A549 (cell line): Measurements from ENCODE around the gene GZMH. TPM values are rescaled to one million over a fixed set of nuclear protein-coding genes. Genes with fewer than 3 reads are reported as not detected.
"Not testable (repeated sequence)": the region's sequence is repeated elsewhere in the genome, so short reads cannot be mapped to it uniquely, and the experiment has no call there.

Experiments
- ATAC-seq, 2 experiments: fragments of 200-7000 bp in 1 of 2; fragments of >200 bp in 1 of 2; cut with Nextera tagmentation in 1 of 2; cut with Tn5 transposase in 1 of 2; 3 replicates each; pipeline versions ENCODE4 v1.8.0 to v1.9.1; 2018 to 2020; ENCODE audit warnings: mild to moderate bottlenecking in 1 of 2, moderate library complexity in 1 of 2
- CTCF ChIA-PET: fragments of 300-600 bp; sonication (Branson Sonifier 250); formaldehyde crosslinking; extraction: SDS; loops from one replicate; lab custom pipeline; 2021; ENCODE audit warnings: antibody characterized with exemption, inconsistent platforms; lab: Yijun Ruan, JAX
- POLR2A ChIA-PET: fragments of 350-600 bp; formaldehyde crosslinking; extraction: SDS; loops from one replicate; lab custom pipeline; 2021; ENCODE audit warnings: antibody characterized with exemption, inconsistent platforms; lab: Yijun Ruan, JAX
- DNase-seq, 2 experiments: peaks; one replicate each; pipeline versions ENCODE4 v3.0.0 to v3.0.0-alpha.2; 2011 to 2016; ENCODE audit warnings: low read depth in 1 of 2, low spot score in 1 of 2
- FAIRE-seq: peaks from 2 replicates; lab custom pipeline; 2011; peaks lifted over from hg19 to GRCh38; lab: Jason Lieb, UNC
- H3K27ac ChIP-seq, 2 experiments: fragments of >200 bp; sonication (Bioruptor Twin); formaldehyde crosslinking; 3 replicates each; pipeline ENCODE4 v1.5.1; 2016 to 2017
- H3K4me1 ChIP-seq: fragments of >200 bp; sonication (Bioruptor Twin); formaldehyde crosslinking; 3 replicates; pipeline ENCODE4 v1.6.1; 2016
- H3K4me2 ChIP-seq: fragments of >200 bp; sonication (Bioruptor Twin); formaldehyde crosslinking; 3 replicates; pipeline ENCODE4 v1.6.1; 2016
- H3K4me3 ChIP-seq: fragments of >200 bp; sonication (Bioruptor Twin); formaldehyde crosslinking; 3 replicates; pipeline ENCODE4 v1.5.1; 2016
- H3K9me3 ChIP-seq: fragments of >200 bp; sonication (Bioruptor Twin); formaldehyde crosslinking; 3 replicates; pipeline ENCODE4 v1.6.1; 2016
- BCL3 ChIP-seq: fragments of >200 bp; sonication (Bioruptor Twin); formaldehyde crosslinking; IDR thresholded peaks from 3 replicates; pipeline ENCODE4 v1.6.1; 2016
- CBX2 ChIP-seq: fragments of 200-600 bp; sonication (generic); IDR thresholded peaks from 2 replicates; pipeline ENCODE4 v1.6.1; 2016; ENCODE audit warnings: low read depth, mild to moderate bottlenecking, borderline replicate concordance
- CHD2 ChIP-seq: fragments of 150-350 bp; IDR thresholded peaks from 2 replicates; pipeline ENCODE4 v1.6.1; 2014; ENCODE audit warnings: low read length; ENCODE audit not compliant: partially characterized antibody
- E2F6 ChIP-seq: IDR thresholded peaks from 2 replicates; pipeline ENCODE4 v1.6.1; 2012; ENCODE audit warnings: low read depth, borderline replicate concordance
- EP300 ChIP-seq, 2 experiments: fragments of >200 bp; sonication (Bioruptor Twin); formaldehyde crosslinking; IDR thresholded peaks; 2 replicates in 1 of 2; 3 replicates in 1 of 2; pipeline ENCODE4 v1.6.1; 2016 to 2017
- GATA3 ChIP-seq: IDR thresholded peaks from 2 replicates; pipeline ENCODE4 v1.6.1; 2012; ENCODE audit warnings: borderline replicate concordance
- HES2 ChIP-seq: fragments of >200 bp; sonication (Bioruptor Twin); formaldehyde crosslinking; IDR thresholded peaks from 2 replicates; pipeline ENCODE4 v1.6.1; 2016
- HOXB5 ChIP-seq: fragments of 250-450 bp; sonication (Bioruptor Pico); IDR thresholded peaks from 2 replicates; pipeline ENCODE4 v1.5.0; 2020; ENCODE audit warnings: mild to moderate bottlenecking, moderate library complexity
- JUNB ChIP-seq: fragments of >200 bp; sonication (Bioruptor Twin); formaldehyde crosslinking; IDR thresholded peaks from 2 replicates; pipeline ENCODE4 v1.6.1; 2016
- KDM1A ChIP-seq: fragments of 200-600 bp; sonication (generic); IDR thresholded peaks from 2 replicates; pipeline ENCODE4 v1.6.1; 2016; ENCODE audit warnings: low read depth, mild to moderate bottlenecking
- NFE2L2 ChIP-seq: fragments of 150-350 bp; conservative IDR thresholded peaks from 2 replicates; pipeline ENCODE4 v1.6.1; 2014; ENCODE audit warnings: low read length
- RAD21 ChIP-seq, 2 experiments: fragments of >200 bp in 1 of 2; sonication (Bioruptor Twin) in 1 of 2; formaldehyde crosslinking in 1 of 2; IDR thresholded peaks in 1 of 2; conservative IDR thresholded peaks in 1 of 2; 2 replicates in 1 of 2; 3 replicates in 1 of 2; pipeline ENCODE4 v1.6.1; 2012 to 2018; ENCODE audit warnings: inconsistent platforms in 1 of 2
- RCOR1 ChIP-seq: fragments of 150-350 bp; IDR thresholded peaks from 2 replicates; pipeline ENCODE4 v1.6.1; 2014; ENCODE audit warnings: antibody characterized with exemption, low read length, low read depth
- TP53 ChIP-seq: fragments of 250-450 bp; sonication (Bioruptor Pico); IDR thresholded peaks from 2 replicates; pipeline ENCODE4 v1.5.0; 2021; ENCODE audit warnings: mild to moderate bottlenecking, moderate library complexity
- ZNF302 ChIP-seq: fragments of 250-450 bp; sonication (Bioruptor Pico); IDR thresholded peaks from 2 replicates; pipeline ENCODE4 v1.9.0; 2021; ENCODE audit warnings: inconsistent platforms, mild to moderate bottlenecking, moderate library complexity
- ZSCAN20 ChIP-seq: fragments of 250-450 bp; sonication (Bioruptor Pico); IDR thresholded peaks from 2 replicates; pipeline ENCODE4 v1.8.0; 2022; ENCODE audit warnings: mild to moderate bottlenecking, moderate library complexity
- WGBS: methylation state at CpG from one replicate; pipeline ENCODE4 v1.1.6; 2017; ENCODE audit errors: missing lambda C conversion rate; 5-methylcytosine and 5-hydroxymethylcytosine counted together
- polyA plus RNA-seq, 4 experiments: library from polyadenylated mRNA; depleted of rRNA in 3 of 4; stranded (reverse); fragments of >200 nt; fragmentation: RNase III in 1 of 4; extraction: RNeasy Plus Mini Kit Qiagen cat#74134 plus additional on column Dnase treatment in 1 of 4; gene quantifications; 2 replicates in 3 of 4; 3 replicates in 1 of 4; pipeline ENCODE4 v1.2.3, GENCODE V29; 2011 to 2017

The GZMH gene
- polyA plus RNA-seq, 2 of the 4 experiments (the other 2 are of a cell fraction): not detected

- H3K9me3 ChIP-seq: no peaks in the 10 kb centered on the region
- no peaks in the 10 kb centered on the region for H3K4me1 ChIP-seq
- peak; percentile 23 to 41 for DNase-seq
- no peak overlapping the region for H3K4me3 ChIP-seq
- TF ChIP-seq RAD21 (conservative IDR thresholded peaks at IDR 0.05 in 1 of 2, IDR thresholded peaks at IDR 0.05 in 1 of 2): peak in 1 of 2 experiments; percentile 34; a peak in 1 of 5 replicates
- no peak for TF ChIP-seq ZSCAN20 (CRISPR knock-in tag)
- no peak for FAIRE-seq
- peak; percentile 65 to 94; a peak in 3 of 6 replicates for ATAC-seq
- no peak overlapping the region for H3K4me2 ChIP-seq
- POLR2A ChIA-PET: no interaction called here
- 6% methylated on average over 3 of the region's 3 CpGs for WGBS
- CTCF ChIA-PET: interaction anchor here (1.8 kb wide), 1 partner anchor 9 kb away, joined by 5 read pairs; no protein-coding TSS in a partner anchor
- H3K27ac ChIP-seq: no peak overlapping the region
These were observed 3.9 kb downstream of the GZMH start for GRCh38 chr14:24605435-24606190.

GRCh38 chr14:24597403-24597802, 12.1 kb downstream of the GZMH start:
- no peaks in the 10 kb centered on the region for H3K4me1 ChIP-seq
- FAIRE-seq (no peak), ATAC-seq (no peak), DNase-seq (no peak)
- H3K27ac ChIP-seq: no peak overlapping the region
- ChIA-PET CTCF (no interaction called here), POLR2A (no interaction called here)
- no peak overlapping the region for H3K4me2 ChIP-seq
- no peaks in the 10 kb centered on the region for H3K9me3 ChIP-seq
- TF ChIP-seq CHD2: no peak
- no peak for TF ChIP-seq CBX2
- TF ChIP-seq EP300 (IDR thresholded peaks at IDR 0.05): no peak
- no peak for TF ChIP-seq HES2
- TF ChIP-seq KDM1A: no peak
- no peak for TF ChIP-seq JUNB
- no peak for TF ChIP-seq ZNF302 (CRISPR knock-in tag)
- TF ChIP-seq E2F6: no peak
- no peak for TF ChIP-seq BCL3
- no peak for TF ChIP-seq NFE2L2
- TF ChIP-seq GATA3: no peak
- no peak overlapping the region for H3K4me3 ChIP-seq

GRCh38 chr14:24595073-24595808, 14.2 kb downstream of the GZMH start:
- H3K4me1 ChIP-seq: no peaks in the 10 kb centered on the region
- FAIRE-seq (no peak), DNase-seq (peak in 1 of 2 experiments; percentile 9)
- H3K27ac ChIP-seq: no peak overlapping the region
- CTCF ChIA-PET: no interaction called here
- no peak overlapping the region for H3K4me2 ChIP-seq
- H3K4me3 ChIP-seq: no peak overlapping the region
- TF ChIP-seq NFE2L2 (no peak), TP53 (CRISPR knock-in tag) (no peak), BCL3 (no peak), RCOR1 (no peak), RAD21 (conservative IDR thresholded peaks at IDR 0.05 in 1 of 2, IDR thresholded peaks at IDR 0.05 in 1 of 2) (no peak), HOXB5 (CRISPR knock-in tag) (no peak), CHD2 (no peak)
- TF ChIP-seq, all 56 proteins: peak for 0
- H3K9me3 ChIP-seq: no peaks in the 10 kb centered on the region
- POLR2A ChIA-PET: no interaction called here
- 0% methylated on average over 3 of the region's 3 CpGs for WGBS
- peak in 1 of 2 experiments; percentile 29; a peak in 2 of 6 replicates for ATAC-seq

- DNase-seq, H3K27ac ChIP-seq, H3K4me3 ChIP-seq, FAIRE-seq, H3K4me2 ChIP-seq, H3K9me3 ChIP-seq, H3K4me1 ChIP-seq, ATAC-seq, CTCF ChIA-PET, POLR2A ChIA-PET: not testable (repeated sequence)
- WGBS: 17% methylated on average over 2 of the region's 2 CpGs
These were observed 18.5 kb downstream of the GZMH start for GRCh38 chr14:24591004-24591403.

- WGBS: 55% methylated on average over 3 of the region's 3 CpGs
- H3K9me3 ChIP-seq, CTCF ChIA-PET, ATAC-seq, DNase-seq, H3K4me2 ChIP-seq, H3K4me3 ChIP-seq, H3K4me1 ChIP-seq, POLR2A ChIA-PET, FAIRE-seq, H3K27ac ChIP-seq: not testable (repeated sequence)
These were observed 25.1 kb downstream of the GZMH start for GRCh38 chr14:24584402-24584801.
